EH (cell line): ENCODE results near the gene RARRES2.
"Not testable (repeated sequence)": the region's sequence is repeated elsewhere in the genome, so short reads cannot be mapped to it uniquely, and the experiment has no call there.

Source experiments
- DNase-seq: peaks from one replicate; pipeline ENCODE4 v3.0.0-alpha.2; 2015; ENCODE audit warnings: low read depth

Gene RARRES2

GRCh38 chr7:150317748-150318444, 23.5 kb downstream of the RARRES2 start:
- peak; percentile 24 for DNase-seq

GRCh38 chr7:150316987-150317386, 24.4 kb downstream of the RARRES2 start:
- not testable (repeated sequence) for DNase-seq

- DNase-seq = no peak
Observed at GRCh38 chr7:150314639-150315239, 26.7 kb downstream of the RARRES2 start.

- DNase-seq = no peak
Observed at GRCh38 chr7:150313870-150314269, 27.6 kb downstream of the RARRES2 start.

- DNase-seq = no peak
Observed at GRCh38 chr7:150313367-150313809, 28.0 kb downstream of the RARRES2 start.

GRCh38 chr7:150312649-150313366, 28.6 kb downstream of the RARRES2 start:
- DNase-seq = peak; percentile 5

- peak; percentile 13 for DNase-seq
Observed at GRCh38 chr7:150311711-150312110, 29.7 kb downstream of the RARRES2 start.

- no peak for DNase-seq
Observed at GRCh38 chr7:150311146-150311545, 30.3 kb downstream of the RARRES2 start.

GRCh38 chr7:150308575-150308974, 32.9 kb downstream of the RARRES2 start:
- no peak for DNase-seq

- no peak for DNase-seq
Observed at GRCh38 chr7:150307904-150308303, 33.5 kb downstream of the RARRES2 start.

GRCh38 chr7:150307129-150307528, 34.3 kb downstream of the RARRES2 start:
- no peak for DNase-seq

GRCh38 chr7:150306377-150306776, 35.1 kb downstream of the RARRES2 start:
- not testable (repeated sequence) for DNase-seq

GRCh38 chr7:150305903-150306284, 35.5 kb downstream of the RARRES2 start:
- not testable (repeated sequence) for DNase-seq

- not testable (repeated sequence) for DNase-seq
Observed at GRCh38 chr7:150305259-150305902, 36.0 kb downstream of the RARRES2 start.

- not testable (repeated sequence) for DNase-seq
Observed at GRCh38 chr7:150304499-150305258, 36.8 kb downstream of the RARRES2 start.

- not testable (repeated sequence) for DNase-seq
Observed at GRCh38 chr7:150302908-150303310, 38.5 kb downstream of the RARRES2 start.

- not testable (repeated sequence) for DNase-seq
Observed at GRCh38 chr7:150297978-150298377, 43.5 kb downstream of the RARRES2 start.

GRCh38 chr7:150296802-150297201, 44.6 kb downstream of the RARRES2 start:
- DNase-seq = not testable (repeated sequence)

- not testable (repeated sequence) for DNase-seq
Observed at GRCh38 chr7:150295614-150296013, 45.8 kb downstream of the RARRES2 start.

GRCh38 chr7:150295027-150295426, 46.4 kb downstream of the RARRES2 start:
- not testable (repeated sequence) for DNase-seq

GRCh38 chr7:150290317-150290716, 51.1 kb downstream of the RARRES2 start:
- DNase-seq = not testable (repeated sequence)

- DNase-seq = not testable (repeated sequence)
Observed at GRCh38 chr7:150288816-150289215, 52.6 kb downstream of the RARRES2 start.
